ENCODE results near the gene STK16. TPM values are rescaled to one million over a fixed set of nuclear protein-coding genes. Genes with fewer than 3 reads are reported as not detected.
"Not testable (repeated sequence)": the region's sequence is repeated elsewhere in the genome, so short reads cannot be mapped to it uniquely, and the experiment has no call there.

STK16 gene
- total RNA-seq, 1 donor from 2014 or later = 31.0 TPM

DNA sequence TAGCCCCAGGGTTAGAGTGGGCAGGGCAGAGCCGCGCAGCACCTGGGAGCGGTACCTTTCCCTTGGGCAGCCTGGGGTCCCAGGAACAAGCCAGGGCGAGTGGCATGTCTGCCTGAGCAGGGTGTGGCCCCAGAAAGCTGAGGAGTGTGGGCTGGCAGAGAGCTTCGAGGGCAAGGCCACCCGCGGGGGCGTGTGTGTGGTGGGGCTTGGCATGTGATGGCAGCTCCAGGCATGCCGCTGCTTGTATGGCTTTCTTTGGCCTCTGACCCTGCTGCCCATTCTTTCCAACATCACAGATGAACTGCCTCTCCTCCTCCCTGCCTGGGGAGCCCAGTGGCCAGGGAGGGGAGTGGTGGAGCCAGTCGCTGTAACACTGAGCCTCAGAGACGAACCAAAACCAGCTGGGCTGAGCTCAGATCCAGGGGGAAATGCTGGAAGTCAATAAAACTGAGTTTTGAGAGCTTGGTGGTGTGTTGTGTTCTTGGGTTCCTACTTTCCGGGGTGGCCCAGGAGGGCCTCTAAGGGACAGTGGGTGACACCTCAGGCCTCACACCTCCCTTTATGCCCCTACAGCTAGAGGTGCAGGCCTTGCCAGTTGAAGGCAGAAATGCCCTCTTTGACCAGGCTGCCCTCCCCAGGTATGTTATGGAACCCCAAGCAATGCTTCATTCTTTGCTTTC lies 41.3 kb downstream of the STK16 start:
- POLR2A ChIA-PET = interaction anchor here (0.7 to 3.0 kb wide), 4 partner anchors 8 to 348 kb away, joined by 3 to 12 read pairs (median 5); partner anchors contain the start of gene TUBA4A
- Mint-ChIP-seq H3K36me3 (ENCODE audit: low read depth) (peaks cover 46% of the 10 kb centered on the region), H3K27ac (no peak overlapping the region), H3K27me3 (no peaks in the 10 kb centered on the region), H3K4me3 (no peak overlapping the region), H3K4me1 (peaks cover 2% of the 10 kb centered on the region), H3K9me3 (no peaks in the 10 kb centered on the region)
- no peak for ATAC-seq (ENCODE audit: low read depth)
- TF ChIP-seq, protein P1, sequence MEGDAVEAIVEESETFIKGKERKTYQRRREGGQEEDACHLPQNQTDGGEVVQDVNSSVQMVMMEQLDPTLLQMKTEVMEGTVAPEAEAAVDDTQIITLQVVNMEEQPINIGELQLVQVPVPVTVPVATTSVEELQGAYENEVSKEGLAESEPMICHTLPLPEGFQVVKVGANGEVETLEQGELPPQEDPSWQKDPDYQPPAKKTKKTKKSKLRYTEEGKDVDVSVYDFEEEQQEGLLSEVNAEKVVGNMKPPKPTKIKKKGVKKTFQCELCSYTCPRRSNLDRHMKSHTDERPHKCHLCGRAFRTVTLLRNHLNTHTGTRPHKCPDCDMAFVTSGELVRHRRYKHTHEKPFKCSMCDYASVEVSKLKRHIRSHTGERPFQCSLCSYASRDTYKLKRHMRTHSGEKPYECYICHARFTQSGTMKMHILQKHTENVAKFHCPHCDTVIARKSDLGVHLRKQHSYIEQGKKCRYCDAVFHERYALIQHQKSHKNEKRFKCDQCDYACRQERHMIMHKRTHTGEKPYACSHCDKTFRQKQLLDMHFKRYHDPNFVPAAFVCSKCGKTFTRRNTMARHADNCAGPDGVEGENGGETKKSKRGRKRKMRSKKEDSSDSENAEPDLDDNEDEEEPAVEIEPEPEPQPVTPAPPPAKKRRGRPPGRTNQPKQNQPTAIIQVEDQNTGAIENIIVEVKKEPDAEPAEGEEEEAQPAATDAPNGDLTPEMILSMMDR (IDR thresholded peaks at IDR 0.05) = no peak
- CTCF ChIA-PET = interaction anchor here (1.2 to 11.9 kb wide), 2 partner anchors 7 to 115 kb away, joined by 3 to 155 read pairs; no protein-coding TSS in a partner anchor
- intact Hi-C loops (cut with micrococcal nuclease) = no loop called here
- DNase-seq = no peak

DNA sequence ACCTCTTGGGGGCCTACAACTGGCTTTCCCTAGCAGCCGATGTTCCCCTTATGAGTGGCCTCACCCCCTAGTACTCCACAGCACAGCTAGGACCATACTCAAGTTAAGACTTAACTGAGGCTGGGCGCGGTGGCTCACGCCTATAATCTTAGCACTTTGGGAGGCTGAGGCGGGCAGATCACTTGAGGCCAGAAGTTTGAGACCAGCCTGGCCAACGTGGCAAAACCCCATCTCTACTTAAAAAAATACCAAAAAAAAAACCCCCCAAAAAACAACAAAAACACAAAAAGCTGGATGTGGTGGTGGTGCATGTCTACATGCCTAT lies 41.8 kb downstream of the STK16 start:
- H3K4me1 Mint-ChIP-seq; DNase-seq; ATAC-seq (ENCODE audit: low read depth); H3K27ac Mint-ChIP-seq; H3K9me3 Mint-ChIP-seq; H3K4me3 Mint-ChIP-seq; H3K27me3 Mint-ChIP-seq; intact Hi-C loops (cut with micrococcal nuclease): not testable (repeated sequence)
- ChIA-PET POLR2A (interaction anchor here (0.7 to 3.0 kb wide), 4 partner anchors 8 to 349 kb away, joined by 3 to 12 read pairs (median 5); partner anchors contain the start of gene TUBA4A), CTCF (interaction anchor here (1.2 to 11.9 kb wide), 2 partner anchors 7 to 116 kb away, joined by 3 to 155 read pairs; no protein-coding TSS in a partner anchor)
- H3K36me3 Mint-ChIP-seq (ENCODE audit: low read depth) = peaks cover 41% of the 10 kb centered on the region

DNA sequence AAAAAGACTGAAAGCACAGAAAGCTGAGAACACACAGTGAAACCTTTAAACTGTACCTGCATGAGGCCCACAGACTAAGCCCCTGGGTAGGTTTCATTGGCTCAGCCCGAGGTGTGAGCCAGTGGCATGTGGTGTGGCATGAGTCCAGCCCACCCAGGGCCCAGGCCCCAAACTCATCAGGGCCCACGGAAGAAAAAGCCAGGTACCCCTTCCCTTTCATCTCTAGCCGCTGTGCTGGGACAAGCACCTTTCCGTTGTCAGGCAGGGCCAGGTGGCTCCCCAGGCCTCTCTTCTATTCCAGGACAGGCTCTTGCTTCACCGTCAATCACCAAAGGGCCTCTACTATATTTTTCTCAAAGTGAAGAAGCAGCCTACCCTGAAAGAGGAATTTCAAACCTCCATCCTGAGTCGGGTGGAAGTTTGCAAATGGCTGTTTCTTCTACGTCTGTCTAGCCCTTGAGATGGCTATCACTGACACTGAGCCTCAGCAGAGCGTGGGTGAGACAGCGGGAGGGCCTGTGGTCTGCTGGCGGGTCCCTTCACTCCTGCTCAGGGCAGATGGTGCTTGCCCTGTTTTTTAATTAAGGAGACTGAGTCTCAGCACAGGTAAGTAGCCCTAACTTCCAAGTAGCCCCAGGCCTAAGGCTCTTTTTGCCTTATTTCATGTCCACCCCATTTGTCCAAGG lies 42.4 kb downstream of the STK16 start:
- Mint-ChIP-seq H3K27me3 (no peaks in the 10 kb centered on the region), H3K9me3 (no peaks in the 10 kb centered on the region), H3K27ac (peak overlapping the region; percentile 30), H3K4me3 (no peak overlapping the region), H3K4me1 (no peaks in the 10 kb centered on the region), H3K36me3 (ENCODE audit: low read depth) (peaks cover 34% of the 10 kb centered on the region)
- ChIA-PET CTCF (interaction anchor here (0.6 kb wide), 1 partner anchor 130 kb away, joined by 4 read pairs; no protein-coding TSS in a partner anchor), POLR2A (interaction anchor here (0.7 to 2.1 kb wide), 3 partner anchors 10 to 350 kb away, joined by 3 to 6 read pairs (median 4); partner anchors contain the start of gene TUBA4A)
- DNase-seq (no peak), ATAC-seq (ENCODE audit: low read depth) (no peak)
- TF ChIP-seq, protein P1 (IDR thresholded peaks at IDR 0.05) = no peak
- intact Hi-C loops (cut with micrococcal nuclease) = no loop called here

DNA sequence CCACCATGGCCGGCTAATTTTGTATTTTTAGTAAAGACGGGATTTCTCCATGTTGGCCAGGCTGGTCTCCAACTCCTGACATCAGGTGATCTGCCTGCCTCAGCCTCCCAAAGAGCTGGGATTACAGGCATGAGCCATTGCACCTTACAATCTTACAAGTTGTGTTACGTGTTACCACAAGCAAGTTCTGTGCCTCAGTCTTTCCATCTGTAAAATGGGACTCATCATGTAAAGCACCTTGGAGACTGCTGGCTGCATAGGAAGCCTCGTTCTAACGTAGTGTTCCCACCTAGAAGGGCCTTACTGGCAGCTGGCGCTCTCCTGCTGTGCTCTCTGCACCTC lies 43.9 kb downstream of the STK16 start:
- POLR2A ChIA-PET = interaction anchor here (0.7 kb wide), 3 partner anchors 14 to 921 kb away, joined by 3 to 5 read pairs (median 4); partner anchors contain the start of gene TUBA4A
- no peaks in the 10 kb centered on the region for H3K9me3 Mint-ChIP-seq
- peaks cover 20% of the 10 kb centered on the region for H3K36me3 Mint-ChIP-seq (ENCODE audit: low read depth)
- H3K4me1 Mint-ChIP-seq = peaks cover 5% of the 10 kb centered on the region
- ATAC-seq (ENCODE audit: low read depth) (no peak), DNase-seq (no peak)
- H3K4me3 Mint-ChIP-seq = no peak overlapping the region
- TF ChIP-seq, protein P1 (IDR thresholded peaks at IDR 0.05) = no peak
- no peaks in the 10 kb centered on the region for H3K27me3 Mint-ChIP-seq
- CTCF ChIA-PET = no interaction called here
- H3K27ac Mint-ChIP-seq = no peak overlapping the region
- intact Hi-C loops (cut with micrococcal nuclease) = no loop called here

DNA sequence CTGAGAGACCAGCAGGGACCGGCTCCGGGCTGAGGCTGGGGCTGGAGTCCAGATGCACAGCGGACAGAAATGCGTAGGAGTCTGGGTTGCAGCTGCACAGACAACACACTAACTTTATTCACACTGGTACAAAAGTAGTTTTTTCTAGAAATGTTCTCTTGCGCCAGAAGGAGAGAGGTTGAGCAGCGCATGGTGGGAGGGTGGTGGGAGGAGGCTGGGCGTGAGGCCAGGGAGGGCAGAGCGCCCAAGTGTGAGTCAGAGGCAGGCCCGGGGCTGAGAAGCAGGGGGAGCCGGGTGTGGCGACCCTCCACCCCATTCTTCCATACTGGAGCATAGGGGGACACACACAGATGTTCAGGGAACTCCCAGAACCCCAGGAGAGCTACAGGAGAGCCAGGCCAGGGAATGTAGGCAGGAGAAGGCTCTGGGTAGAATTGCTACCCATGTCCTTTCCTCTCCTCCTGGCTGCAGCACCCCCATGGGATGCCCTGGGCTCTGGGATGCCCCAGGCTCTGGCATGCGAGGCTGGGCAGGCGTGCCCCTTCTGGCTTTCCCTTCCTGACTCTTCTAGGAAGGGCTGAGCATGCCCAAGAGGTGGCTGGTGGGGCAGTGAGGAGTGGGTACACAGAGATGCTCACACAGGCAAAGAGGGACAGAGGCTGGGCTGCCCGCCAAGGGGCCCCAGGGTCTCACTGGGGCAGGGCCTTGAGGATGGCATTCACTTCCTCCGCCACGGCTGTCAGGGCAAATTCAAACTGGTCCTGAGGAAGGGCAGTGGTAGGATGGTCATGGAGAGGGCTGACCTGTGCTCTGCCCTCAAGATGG lies 44.5 kb downstream of the STK16 start:
- Mint-ChIP-seq H3K27me3 (no peaks in the 10 kb centered on the region), H3K36me3 (ENCODE audit: low read depth) (peaks cover 16% of the 10 kb centered on the region), H3K4me3 (no peak overlapping the region), H3K27ac (no peak overlapping the region), H3K9me3 (no peaks in the 10 kb centered on the region), H3K4me1 (peaks cover 9% of the 10 kb centered on the region)
- POLR2A ChIA-PET = interaction anchor here (0.7 kb wide), 1 partner anchor 922 kb away, joined by 4 read pairs; no protein-coding TSS in a partner anchor
- intact Hi-C loops (cut with micrococcal nuclease) = no loop called here
- DNase-seq (no peak), ATAC-seq (ENCODE audit: low read depth) (no peak)
- CTCF ChIA-PET = no interaction called here
- TF ChIP-seq, protein P1 (IDR thresholded peaks at IDR 0.05) = no peak
